ENCODE results near the gene RPN1.

Gene RPN1

DNA sequence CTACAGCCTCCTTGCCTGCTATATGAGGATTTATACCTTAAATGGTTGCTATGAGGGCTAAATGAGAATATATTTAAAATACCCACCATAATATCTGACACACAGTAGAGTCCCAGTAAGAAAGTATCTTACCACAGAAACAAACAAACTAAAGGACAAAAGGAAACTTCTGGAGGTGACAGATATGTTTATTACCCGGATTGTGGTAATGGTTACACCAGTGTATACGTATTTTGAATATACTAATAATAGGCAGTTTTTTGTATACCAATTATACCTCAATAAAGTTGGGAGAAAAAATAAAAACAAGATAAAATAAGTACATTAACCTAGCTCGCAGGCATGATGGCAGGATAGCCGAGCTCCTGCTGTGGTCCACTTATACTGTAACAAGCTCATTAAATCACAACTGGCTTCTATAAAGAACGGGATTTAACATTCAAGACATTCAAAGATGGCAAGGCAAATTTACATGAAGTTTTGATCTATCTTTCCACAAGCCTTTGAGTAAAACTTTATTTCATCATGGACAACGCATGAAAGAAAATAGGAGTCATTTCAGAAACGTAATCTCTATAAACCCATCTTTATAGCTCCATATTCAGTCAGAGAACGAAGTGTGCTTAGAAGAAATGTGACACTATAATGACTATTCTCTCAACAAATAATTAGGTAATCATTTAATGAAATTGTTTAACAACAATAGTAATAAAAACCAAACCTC lies 1.5 kb downstream of the RPN1 start:
- no peak for DNase-seq (ENCODE audit: low spot score)
- TF ChIP-seq, protein P1, sequence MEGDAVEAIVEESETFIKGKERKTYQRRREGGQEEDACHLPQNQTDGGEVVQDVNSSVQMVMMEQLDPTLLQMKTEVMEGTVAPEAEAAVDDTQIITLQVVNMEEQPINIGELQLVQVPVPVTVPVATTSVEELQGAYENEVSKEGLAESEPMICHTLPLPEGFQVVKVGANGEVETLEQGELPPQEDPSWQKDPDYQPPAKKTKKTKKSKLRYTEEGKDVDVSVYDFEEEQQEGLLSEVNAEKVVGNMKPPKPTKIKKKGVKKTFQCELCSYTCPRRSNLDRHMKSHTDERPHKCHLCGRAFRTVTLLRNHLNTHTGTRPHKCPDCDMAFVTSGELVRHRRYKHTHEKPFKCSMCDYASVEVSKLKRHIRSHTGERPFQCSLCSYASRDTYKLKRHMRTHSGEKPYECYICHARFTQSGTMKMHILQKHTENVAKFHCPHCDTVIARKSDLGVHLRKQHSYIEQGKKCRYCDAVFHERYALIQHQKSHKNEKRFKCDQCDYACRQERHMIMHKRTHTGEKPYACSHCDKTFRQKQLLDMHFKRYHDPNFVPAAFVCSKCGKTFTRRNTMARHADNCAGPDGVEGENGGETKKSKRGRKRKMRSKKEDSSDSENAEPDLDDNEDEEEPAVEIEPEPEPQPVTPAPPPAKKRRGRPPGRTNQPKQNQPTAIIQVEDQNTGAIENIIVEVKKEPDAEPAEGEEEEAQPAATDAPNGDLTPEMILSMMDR (IDR thresholded peaks at IDR 0.05; ENCODE audit: extremely low read depth, insufficient read depth, missing control alignments): no peak

DNA sequence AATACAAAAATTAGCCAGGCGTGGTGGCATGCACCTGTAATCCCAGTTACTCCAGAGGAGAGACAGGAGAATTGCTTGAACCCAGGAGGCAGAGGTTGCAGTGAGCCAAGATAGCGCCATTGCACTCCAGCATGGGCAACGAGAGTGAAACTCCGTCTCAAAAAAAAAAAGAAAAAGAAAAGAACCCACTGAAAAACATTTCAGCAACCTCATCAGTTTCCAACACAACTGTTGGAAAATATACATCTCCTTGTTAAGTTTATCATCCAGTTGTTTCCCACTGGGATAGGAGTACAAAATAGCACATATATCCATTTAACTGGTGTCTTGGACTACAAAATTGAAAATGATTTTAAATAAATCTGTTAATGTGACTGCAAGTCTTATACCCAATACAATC lies 2.2 kb downstream of the RPN1 start:
- in situ Hi-C loops (cut with MboI; ENCODE audit: low pct_unique_long_range_greater_than_20kb, low sequenced_read_pairs, unreplicated experiment): no loop called here
- DNase-seq (ENCODE audit: low spot score): no peak
- TF ChIP-seq, protein P1 (IDR thresholded peaks at IDR 0.05; ENCODE audit: extremely low read depth, insufficient read depth, missing control alignments): no peak

More for the DNA sequence above, 1.5 kb downstream of the RPN1 start:
- in situ Hi-C loops (cut with MboI; ENCODE audit: low pct_unique_long_range_greater_than_20kb, low sequenced_read_pairs, unreplicated experiment): no loop called here

GRCh38 chr3:128647307-128647706 lies 3.3 kb downstream of the RPN1 start:
- no peak for DNase-seq (ENCODE audit: low spot score)
- in situ Hi-C loops (cut with MboI; ENCODE audit: low pct_unique_long_range_greater_than_20kb, low sequenced_read_pairs, unreplicated experiment): no loop called here
- TF ChIP-seq, protein P1 (IDR thresholded peaks at IDR 0.05; ENCODE audit: extremely low read depth, insufficient read depth, missing control alignments): no peak

DNA sequence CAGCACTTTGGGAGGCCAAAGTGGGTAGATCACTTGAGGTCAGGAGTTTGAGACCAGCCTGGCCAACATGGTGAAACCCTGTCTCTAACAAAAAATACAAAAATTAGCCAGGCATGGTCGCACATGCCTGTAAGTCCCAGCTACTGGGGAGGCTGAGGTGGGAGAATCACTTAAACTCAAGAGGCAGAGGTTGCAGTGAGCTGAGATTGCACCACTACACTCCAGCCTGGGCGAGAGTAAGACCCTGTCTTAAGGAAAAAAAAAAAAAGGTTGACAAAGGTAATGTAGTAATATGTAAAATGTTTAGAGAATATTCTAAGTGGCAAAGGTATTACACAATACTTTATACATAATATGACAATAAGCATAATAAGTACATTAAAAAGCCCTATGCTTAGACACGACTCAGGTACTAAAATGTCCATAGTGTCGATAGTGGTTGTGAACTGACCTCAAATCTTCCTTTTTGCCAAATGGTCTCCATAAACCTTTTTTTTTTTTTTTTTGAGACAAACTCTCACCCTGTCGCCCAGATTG lies 16.5 kb downstream of the RPN1 start:
- DNase-seq (ENCODE audit: low spot score): no peak
- in situ Hi-C loops (cut with MboI; ENCODE audit: low pct_unique_long_range_greater_than_20kb, low sequenced_read_pairs, unreplicated experiment): no loop called here
- TF ChIP-seq, protein P1 (IDR thresholded peaks at IDR 0.05; ENCODE audit: extremely low read depth, insufficient read depth, missing control alignments): no peak

- in situ Hi-C loops (cut with MboI; ENCODE audit: low pct_unique_long_range_greater_than_20kb, low sequenced_read_pairs, unreplicated experiment): no loop called here
- TF ChIP-seq, protein P1 (IDR thresholded peaks at IDR 0.05; ENCODE audit: extremely low read depth, insufficient read depth, missing control alignments): no peak
- DNase-seq (ENCODE audit: low spot score): no peak
Measured at GRCh38 chr3:128632301-128632700, 18.3 kb downstream of the RPN1 start.

DNA sequence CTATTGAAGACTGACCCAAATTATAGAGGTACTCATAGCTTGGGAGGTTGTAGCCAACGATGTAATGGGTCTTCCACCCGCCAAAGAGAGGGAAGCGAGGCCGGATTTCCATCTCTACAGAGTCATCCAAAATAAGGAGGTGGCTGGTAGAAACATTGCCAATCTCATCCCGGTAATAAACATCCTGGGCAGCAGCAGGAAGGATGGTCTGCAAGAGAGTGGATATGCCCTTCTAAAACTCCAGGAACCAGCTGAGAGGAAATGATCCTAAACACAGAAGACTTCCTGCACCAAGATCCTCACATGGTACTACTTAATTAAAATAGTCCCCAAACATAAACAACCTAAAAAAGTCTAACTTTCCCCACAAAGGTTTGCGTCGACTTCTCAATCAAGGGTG lies 20.7 kb downstream of the RPN1 start:
- in situ Hi-C loops (cut with MboI; ENCODE audit: low pct_unique_long_range_greater_than_20kb, low sequenced_read_pairs, unreplicated experiment): no loop called here
- TF ChIP-seq, protein P1 (IDR thresholded peaks at IDR 0.05; ENCODE audit: extremely low read depth, insufficient read depth, missing control alignments): no peak
- no peak for DNase-seq (ENCODE audit: low spot score)
